K562 (cell line): ENCODE results near the gene FGF21. TPM values are rescaled to one million over a fixed set of nuclear protein-coding genes. Genes with fewer than 3 reads are reported as not detected.

ENCODE experiments used
- BHLHE40 ChIP-seq: IDR thresholded peaks from 2 replicates; pipeline ENCODE4 v1.6.1; 2011; ENCODE audit warnings: low read length, improper control_type of control experiment
- CEBPB ChIP-seq: fragments of 450-650 bp; IDR thresholded peaks from 2 replicates; pipeline ENCODE4 v1.6.1; 2016; ENCODE audit warnings: missing genetic modification characterization, missing compliant biosample characterization
- CHD4 ChIP-seq: fragments of 200-600 bp; sonication (generic); IDR thresholded peaks from 3 replicates; pipeline ENCODE4 v1.6.1; 2012; ENCODE audit warnings: low read depth, mild to moderate bottlenecking, mixed read lengths, low read length, inconsistent platforms; ENCODE audit not compliant: insufficient read depth, insufficient replicate concordance, poor library complexity, severe bottlenecking
- CXXC5 ChIP-seq: fragments of 250-450 bp; sonication (Bioruptor Pico); IDR thresholded peaks from 2 replicates; pipeline ENCODE4 v1.8.0; 2022; ENCODE audit warnings: inconsistent platforms, mild to moderate bottlenecking, moderate library complexity
- ESRRA ChIP-seq: fragments of 450-650 bp; IDR thresholded peaks from 2 replicates; pipeline ENCODE4 v1.6.1; 2014; ENCODE audit warnings: low read depth, mild to moderate bottlenecking, moderate library complexity, borderline replicate concordance
- HSF4 ChIP-seq: fragments of 250-450 bp; sonication (Bioruptor Pico); IDR thresholded peaks from 2 replicates; pipeline ENCODE4 v2.1.2; 2022; ENCODE audit warnings: mild to moderate bottlenecking, moderate library complexity, borderline replicate concordance
- KLF16 ChIP-seq: IDR thresholded peaks from 2 replicates; pipeline ENCODE4 v1.6.1; 2016; ENCODE audit warnings: antibody characterized with exemption
- MAZ ChIP-seq, 2 experiments: fragments of 450-650 bp in 1 of 2; sonication (generic) in 1 of 2; formaldehyde crosslinking; IDR thresholded peaks in 1 of 2; conservative IDR thresholded peaks in 1 of 2; 2 replicates each; pipeline versions ENCODE4 v1.4.0 to v1.5.0; 2020; ENCODE audit warnings: mild to moderate bottlenecking in 1 of 2, missing genetic modification reagents in 1 of 2
- MEIS2 ChIP-seq: fragments of 450-650 bp; IDR thresholded peaks from 2 replicates; pipeline ENCODE4 v1.6.1; 2014; ENCODE audit warnings: mild to moderate bottlenecking; ENCODE audit not compliant: partially characterized antibody
- NBN ChIP-seq: fragments of 450-650 bp; IDR thresholded peaks from 2 replicates; pipeline ENCODE4 v1.6.1; 2016; ENCODE audit warnings: low read depth, mild to moderate bottlenecking
- SMARCE1 ChIP-seq: fragments of 450-650 bp; IDR thresholded peaks from 2 replicates; pipeline ENCODE4 v1.7.1; 2016; ENCODE audit warnings: mild to moderate bottlenecking
- STAG1 ChIP-seq: sonication (generic); formaldehyde crosslinking; IDR thresholded peaks from 2 replicates; pipeline ENCODE4 v1.5.0; 2020; ENCODE audit warnings: missing genetic modification reagents, borderline replicate concordance
- TFAM ChIP-seq: fragments of 250-450 bp; sonication (Bioruptor Pico); conservative IDR thresholded peaks from 2 replicates; pipeline ENCODE4 v1.5.0; 2021; ENCODE audit warnings: mild to moderate bottlenecking, moderate library complexity
- ZBTB7A ChIP-seq: IDR thresholded peaks from 2 replicates; pipeline ENCODE4 v1.6.1; 2011; ENCODE audit warnings: low read depth, mild to moderate bottlenecking, low read length, moderate library complexity, borderline replicate concordance; ENCODE audit not compliant: control insufficient read depth
- ZNF280B ChIP-seq: fragments of 250-450 bp; sonication (Bioruptor Pico); IDR thresholded peaks from 2 replicates; pipeline ENCODE4 v1.5.1; 2021; ENCODE audit warnings: mild to moderate bottlenecking
- ZZZ3 ChIP-seq: fragments of 450-650 bp; IDR thresholded peaks from 2 replicates; pipeline ENCODE4 v1.6.1; 2016; ENCODE audit warnings: antibody characterized with exemption, mild to moderate bottlenecking, moderate library complexity
- polyA plus RNA-seq, 8 experiments: library from polyadenylated mRNA; depleted of rRNA in 4 of 8; stranded (reverse) in 5 of 8; unstranded in 3 of 8; fragments of >200 nt; fragmentation: Nextera tagmentation in 2 of 8; fragmentation: Illumina TruSeq in 1 of 8; extraction: Ambion mirVana in 2 of 8; extraction: Trizol in 1 of 8; gene quantifications; 2 replicates each; pipeline versions ENCODE4 v1.2.1 to v1.2.3, GENCODE V29; 2011 to 2014; ENCODE audit warnings: inconsistent platforms in 1 of 8, missing spikeins in 1 of 8
- total RNA-seq, 7 experiments: library from RNA; depleted of rRNA in 6 of 7; stranded (reverse); fragments of >200 nt in 6 of 7; fragmentation: Illumina TruSeq in 2 of 7; extraction: Trizol in 2 of 7; gene quantifications; 2 replicates each; pipeline versions ENCODE4 v1.2.1 to v1.2.3, GENCODE V29; 2011 to 2021; ENCODE audit warnings: low replicate concordance in 1 of 7
- TF ChIP-seq, protein P1 (sequence below), 2 experiments: fragments of 450-650 bp in 1 of 2; sonication (generic) in 1 of 2; formaldehyde crosslinking in 1 of 2; IDR thresholded peaks; 2 replicates each; pipeline versions ENCODE4 v1.7.1 to v1.9.0; 2016 to 2022; ENCODE audit warnings: inconsistent platforms in 1 of 2, mild to moderate bottlenecking in 1 of 2, missing genetic modification reagents in 1 of 2
- TF ChIP-seq, protein P2 (sequence below): fragments of 250-450 bp; sonication (Bioruptor Pico); IDR thresholded peaks from 2 replicates; pipeline ENCODE4 v1.8.0; 2021; ENCODE audit warnings: borderline replicate concordance, mild to moderate bottlenecking, moderate library complexity; ENCODE audit not compliant: poor library complexity, severe bottlenecking

The FGF21 gene
- total and polyA plus RNA-seq, 9 of the 15 experiments (the other 6 are each of a cell fraction or from before 2014, with no cell fraction given): 0.04 to 0.77 (median 0.09) TPM; not detected in 6

GRCh38 chr19:48784527-48784926 is 29.2 kb downstream of the FGF21 start (continued):
- TF ChIP-seq, protein P1, sequence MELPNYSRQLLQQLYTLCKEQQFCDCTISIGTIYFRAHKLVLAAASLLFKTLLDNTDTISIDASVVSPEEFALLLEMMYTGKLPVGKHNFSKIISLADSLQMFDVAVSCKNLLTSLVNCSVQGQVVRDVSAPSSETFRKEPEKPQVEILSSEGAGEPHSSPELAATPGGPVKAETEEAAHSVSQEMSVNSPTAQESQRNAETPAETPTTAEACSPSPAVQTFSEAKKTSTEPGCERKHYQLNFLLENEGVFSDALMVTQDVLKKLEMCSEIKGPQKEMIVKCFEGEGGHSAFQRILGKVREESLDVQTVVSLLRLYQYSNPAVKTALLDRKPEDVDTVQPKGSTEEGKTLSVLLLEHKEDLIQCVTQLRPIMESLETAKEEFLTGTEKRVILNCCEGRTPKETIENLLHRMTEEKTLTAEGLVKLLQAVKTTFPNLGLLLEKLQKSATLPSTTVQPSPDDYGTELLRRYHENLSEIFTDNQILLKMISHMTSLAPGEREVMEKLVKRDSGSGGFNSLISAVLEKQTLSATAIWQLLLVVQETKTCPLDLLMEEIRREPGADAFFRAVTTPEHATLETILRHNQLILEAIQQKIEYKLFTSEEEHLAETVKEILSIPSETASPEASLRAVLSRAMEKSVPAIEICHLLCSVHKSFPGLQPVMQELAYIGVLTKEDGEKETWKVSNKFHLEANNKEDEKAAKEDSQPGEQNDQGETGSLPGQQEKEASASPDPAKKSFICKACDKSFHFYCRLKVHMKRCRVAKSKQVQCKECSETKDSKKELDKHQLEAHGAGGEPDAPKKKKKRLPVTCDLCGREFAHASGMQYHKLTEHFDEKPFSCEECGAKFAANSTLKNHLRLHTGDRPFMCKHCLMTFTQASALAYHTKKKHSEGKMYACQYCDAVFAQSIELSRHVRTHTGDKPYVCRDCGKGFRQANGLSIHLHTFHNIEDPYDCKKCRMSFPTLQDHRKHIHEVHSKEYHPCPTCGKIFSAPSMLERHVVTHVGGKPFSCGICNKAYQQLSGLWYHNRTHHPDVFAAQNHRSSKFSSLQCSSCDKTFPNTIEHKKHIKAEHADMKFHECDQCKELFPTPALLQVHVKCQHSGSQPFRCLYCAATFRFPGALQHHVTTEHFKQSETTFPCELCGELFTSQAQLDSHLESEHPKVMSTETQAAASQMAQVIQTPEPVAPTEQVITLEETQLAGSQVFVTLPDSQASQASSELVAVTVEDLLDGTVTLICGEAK (IDR thresholded peaks at IDR 0.05): no peak
- TF ChIP-seq, protein P1 (CRISPR knock-in tag; IDR thresholded peaks at IDR 0.05): no peak
- TF ChIP-seq ZBTB7A (no peak), HSF4 (CRISPR knock-in tag) (no peak), MAZ (CRISPR knock-in tag; conservative IDR thresholded peaks at IDR 0.05 in 1 of 2, IDR thresholded peaks at IDR 0.05 in 1 of 2) (peak in 1 of 2 experiments; percentile 84; a peak in 2 of 4 replicates), ZNF280B (CRISPR knock-in tag) (no peak), KLF16 (peak; percentile 40; the same call in 1 of the 2 replicates), MEIS2 (no peak), ZZZ3 (no peak), SMARCE1 (no peak), STAG1 (CRISPR knock-in tag) (no peak; the same call in 1 of the 2 replicates), CHD4 (no peak), CEBPB (tag) (no peak), TFAM (CRISPR knock-in tag) (no peak), CXXC5 (no peak), ESRRA (peak; percentile 49; the same call in 1 of the 2 replicates), BHLHE40 (peak; percentile 71), NBN (peak; percentile 78; the same call in 1 of the 2 replicates)
- TF ChIP-seq, protein P2, sequence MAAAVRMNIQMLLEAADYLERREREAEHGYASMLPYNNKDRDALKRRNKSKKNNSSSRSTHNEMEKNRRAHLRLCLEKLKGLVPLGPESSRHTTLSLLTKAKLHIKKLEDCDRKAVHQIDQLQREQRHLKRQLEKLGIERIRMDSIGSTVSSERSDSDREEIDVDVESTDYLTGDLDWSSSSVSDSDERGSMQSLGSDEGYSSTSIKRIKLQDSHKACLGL (CRISPR knock-in tag): no peak
